Naive thymus-derived CD4-positive, alpha-beta T cell (primary cell): ENCODE measurements around the gene ZNF248. TPM values are rescaled to one million over a fixed set of nuclear protein-coding genes. Genes with fewer than 3 reads are reported as not detected.

ENCODE experiments used
- polyA plus RNA-seq, 2 donors: library from polyadenylated mRNA; unstranded; fragments of 300-500 nt; fragmentation: Illumina TruSeq; gene quantifications; one replicate each; pipeline ENCODE4 v1.2.3, GENCODE V29; 2021
- total RNA-seq, 6 experiments: library from RNA in 5 of 6; stranded (reverse) in 5 of 6; gene quantifications; 1 replicate in 5 of 6; 2 replicates in 1 of 6; pipeline ENCODE4 v1.2.3 and lab custom pipeline; 2021 to 2026

The ZNF248 gene
- total and polyA plus RNA-seq, 7 experiments from 2014 or later, result 4.3 to 26.9 (median 6.8) TPM

Other genes starting within 250 kb of the ZNF248 start
- gene ZNF25, start 119.0 kb upstream of the ZNF248 start, total RNA-seq, result 10 to 100 TPM in 3 of 5 experiments, 1 to 10 TPM in 2; 7.0 to 13.9 (median 10.1) TPM
- 1 to 10 TPM; 4.3 to 4.7 TPM for gene ZNF25, start 119.0 kb upstream of the ZNF248 start, polyA plus RNA-seq
- 10 to 100 TPM; 36.5 to 74.2 (median 46.3) TPM for gene ZNF33A, start 153.1 kb upstream of the ZNF248 start, total RNA-seq
- 10 to 100 TPM; 14.6 to 21.3 TPM for gene ZNF33A, start 153.1 kb upstream of the ZNF248 start, polyA plus RNA-seq
- gene ZNF37A, start 236.7 kb upstream of the ZNF248 start, total RNA-seq, result 10 to 100 TPM; 14.2 to 29.8 (median 26.9) TPM
- gene ZNF37A, start 236.7 kb upstream of the ZNF248 start, polyA plus RNA-seq, result 1 to 10 TPM; 4.8 to 5.2 TPM